D721Med (cell line): ENCODE results near the gene HSFX3.
"Not testable (repeated sequence)": the region's sequence is repeated elsewhere in the genome, so short reads cannot be mapped to it uniquely, and the experiment has no call there.

ENCODE experiments used
- DNase-seq: peaks from one replicate; pipeline ENCODE4 v3.0.0; 2011; ENCODE audit warnings: low spot score; ENCODE audit not compliant: insufficient read length
- FAIRE-seq: peaks from 2 replicates; lab custom pipeline; 2011; peaks lifted over from hg19 to GRCh38; lab: Jason Lieb, UNC
- TF ChIP-seq, protein P1 (sequence below): IDR thresholded peaks from 2 replicates; pipeline ENCODE4 v1.5.1; 2012; ENCODE audit warnings: mild to moderate bottlenecking, control low read depth; ENCODE audit not compliant: insufficient read depth; ENCODE audit errors: missing control alignments

Gene HSFX3, protein sequence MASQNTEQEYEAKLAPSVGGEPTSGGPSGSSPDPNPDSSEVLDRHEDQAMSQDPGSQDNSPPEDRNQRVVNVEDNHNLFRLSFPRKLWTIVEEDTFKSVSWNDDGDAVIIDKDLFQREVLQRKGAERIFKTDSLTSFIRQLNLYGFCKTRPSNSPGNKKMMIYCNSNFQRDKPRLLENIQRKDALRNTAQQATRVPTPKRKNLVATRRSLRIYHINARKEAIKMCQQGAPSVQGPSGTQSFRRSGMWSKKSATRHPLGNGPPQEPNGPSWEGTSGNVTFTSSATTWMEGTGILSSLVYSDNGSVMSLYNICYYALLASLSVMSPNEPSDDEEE

DNA sequence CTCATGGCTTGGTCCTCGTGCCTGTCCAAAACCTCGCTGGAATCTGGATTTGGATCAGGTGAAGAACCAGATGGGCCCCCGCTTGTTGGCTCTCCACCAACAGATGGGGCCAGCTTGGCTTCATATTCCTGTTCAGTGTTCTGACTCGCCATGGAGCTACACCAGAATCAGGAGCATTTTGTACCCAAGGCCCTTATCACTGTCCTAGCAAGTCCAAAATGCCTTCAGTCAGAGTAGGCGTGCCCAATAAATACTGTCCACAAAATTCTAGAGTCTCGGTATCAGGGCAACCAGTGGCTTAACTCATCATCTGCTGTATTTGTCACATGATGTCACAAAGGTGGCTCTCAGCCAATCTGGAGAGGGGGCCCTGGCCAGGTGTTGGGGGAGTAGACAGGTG, at the start of gene HSFX3:
TSS of gene HSFX3 (minus strand) at position 224 of the 400 bp plus-strand sequence. CDS start at position 152, 72 bp downstream.
- FAIRE-seq, DNase-seq: not testable (repeated sequence)

DNA sequence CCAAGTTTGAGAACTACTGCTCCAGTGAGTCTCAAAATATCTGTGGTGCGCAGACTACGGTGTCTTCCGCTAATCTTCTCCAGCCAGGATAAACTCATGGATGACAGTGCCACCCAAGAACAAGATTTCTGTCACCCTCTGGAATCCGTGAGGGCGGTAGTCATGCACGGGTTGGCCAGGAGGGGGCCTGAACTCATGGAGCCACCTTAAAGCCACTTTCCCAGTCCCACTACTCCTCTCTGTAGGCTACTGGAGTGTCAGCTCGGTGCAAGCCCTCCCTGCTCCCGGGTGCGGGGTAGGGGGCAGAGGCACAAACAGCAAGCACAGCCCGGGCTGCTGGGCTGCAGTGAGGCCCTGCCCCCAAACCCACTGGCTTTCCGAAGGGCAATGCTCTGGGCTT, 48.9 kb upstream of the HSFX3 start:
- not testable (repeated sequence) for FAIRE-seq, DNase-seq

DNA sequence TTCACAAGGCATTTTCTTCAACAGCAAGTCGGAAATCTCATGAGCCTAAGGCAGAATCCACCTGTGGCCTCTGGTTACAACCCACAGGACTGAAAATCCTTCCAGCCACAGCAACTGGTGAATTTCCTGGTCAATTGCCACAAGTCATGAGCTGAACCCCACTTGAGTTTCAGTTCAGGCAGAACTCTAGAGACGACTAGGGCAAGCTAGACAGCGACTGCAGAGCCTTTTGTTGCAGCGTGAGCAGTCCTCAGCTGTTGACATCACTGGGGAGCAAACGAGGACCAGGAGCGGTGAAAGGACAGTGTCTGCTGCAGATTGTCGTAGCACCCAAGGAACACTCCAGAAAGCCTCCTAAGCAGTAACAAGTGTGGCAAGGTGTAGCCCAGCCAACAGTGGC, 46.2 kb upstream of the HSFX3 start:
- not testable (repeated sequence) for DNase-seq, FAIRE-seq

DNA sequence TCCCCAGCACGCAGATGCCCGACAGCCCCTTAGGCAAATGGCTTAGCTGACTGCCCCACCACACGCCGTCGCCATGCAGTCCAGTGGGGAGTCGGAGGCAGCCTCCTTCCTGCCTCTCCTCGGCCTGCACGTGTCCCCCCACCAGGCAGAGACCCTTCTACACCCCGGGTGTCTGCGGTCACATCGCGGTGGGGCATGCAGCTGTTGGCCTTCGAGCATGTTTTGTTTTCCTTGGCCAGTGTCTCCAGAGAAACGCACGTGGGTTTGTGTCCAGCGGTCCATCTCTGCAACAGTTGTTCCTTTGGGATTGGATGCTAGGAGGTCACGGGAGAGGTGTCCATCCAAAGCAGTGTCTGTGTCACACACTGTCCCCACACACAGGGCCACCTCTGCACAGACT, 45.5 kb upstream of the HSFX3 start, which contains the start of gene HSFX2:
TSS of gene HSFX2 (minus strand) at position 101 of the 400 bp plus-strand sequence. CDS start 614 bp downstream, outside the sequence.
- FAIRE-seq, DNase-seq: not testable (repeated sequence)

DNA sequence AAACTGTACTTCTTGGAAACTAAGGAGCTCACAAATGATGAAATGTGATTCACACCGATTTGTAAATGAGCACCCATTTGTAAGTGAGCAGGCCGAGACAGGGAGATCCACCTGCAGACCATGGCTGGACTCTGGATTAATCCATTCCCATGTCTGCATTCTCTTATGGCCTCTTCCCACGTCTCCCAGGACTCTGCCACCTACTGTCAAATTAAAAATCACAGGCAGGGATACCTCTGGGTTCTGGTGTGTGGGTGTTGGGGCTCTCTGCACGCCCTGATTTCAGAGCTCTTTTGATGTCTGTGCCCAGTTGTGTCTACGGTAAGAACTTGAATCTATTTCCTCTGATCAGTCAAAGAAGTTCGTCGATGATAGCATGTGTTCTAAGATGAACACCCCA, 41.3 kb upstream of the HSFX3 start:
- not testable (repeated sequence) for DNase-seq, FAIRE-seq

DNA sequence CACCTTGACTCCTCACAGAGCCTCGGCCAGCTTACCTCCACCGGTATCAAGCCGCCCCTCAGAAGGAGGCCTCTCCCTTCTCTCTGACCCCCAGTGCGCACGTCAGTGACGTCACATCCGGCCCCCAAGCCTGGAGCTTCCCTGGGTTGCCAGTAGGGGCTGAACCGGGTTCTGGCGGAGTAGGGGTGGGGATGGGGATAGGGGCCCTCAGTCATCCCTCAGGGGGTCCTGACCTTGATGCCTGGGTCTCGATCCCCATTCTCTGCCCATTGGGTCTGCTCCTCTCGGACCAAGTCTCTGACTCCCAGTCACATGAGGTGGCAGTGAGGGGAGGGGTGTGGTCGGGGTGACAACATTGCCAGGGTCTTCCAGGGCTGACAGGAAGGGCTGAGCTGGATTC, 37.6 kb upstream of the HSFX3 start, which contains the start of gene MAGEA9B:
TSS of gene MAGEA9B (minus strand) at position 101 of the 400 bp plus-strand sequence. CDS start 4,280 bp downstream, outside the sequence.
- DNase-seq, FAIRE-seq: not testable (repeated sequence)

DNA sequence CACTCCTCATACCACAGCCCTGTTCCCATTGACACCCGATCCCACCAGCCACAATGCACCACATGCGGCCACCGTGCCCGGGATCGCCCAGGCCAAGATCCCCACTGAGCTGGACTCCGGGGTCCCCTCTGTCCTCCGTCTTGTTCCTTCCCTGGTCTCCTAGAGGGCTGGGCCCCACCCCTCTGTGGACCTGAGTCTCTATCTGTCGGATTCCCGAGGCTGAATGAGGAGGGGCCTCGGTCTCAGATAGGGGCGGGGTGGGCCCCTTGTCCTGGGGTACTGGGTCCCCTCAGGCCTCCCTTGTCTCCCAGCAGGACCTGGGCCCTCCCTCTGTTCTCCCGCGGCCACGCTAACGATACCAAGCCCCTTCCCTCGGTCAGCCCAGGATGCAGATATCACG, 35.9 kb upstream of the HSFX3 start:
- FAIRE-seq, DNase-seq: not testable (repeated sequence)

DNA sequence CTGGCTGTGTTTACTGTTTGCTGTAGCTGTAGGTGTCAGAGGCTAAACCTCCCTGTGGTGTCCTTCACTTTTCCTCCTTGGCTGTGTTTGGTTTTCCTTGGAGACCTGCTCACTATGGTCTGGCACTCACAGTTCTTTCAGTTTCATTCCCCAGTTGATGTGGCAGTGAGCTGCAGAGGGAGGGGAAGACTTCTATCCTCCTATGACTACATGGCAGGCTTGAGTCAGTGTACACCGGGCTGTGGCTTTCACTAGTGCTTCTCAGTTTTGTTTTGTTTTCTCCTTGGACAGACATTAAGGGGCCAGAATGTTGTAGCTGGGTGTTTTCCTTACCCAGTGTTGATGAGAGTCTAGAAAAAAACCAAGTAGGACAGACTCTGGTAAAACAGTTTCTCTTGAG, 23.7 kb upstream of the HSFX3 start:
- DNase-seq, FAIRE-seq: not testable (repeated sequence)

DNA sequence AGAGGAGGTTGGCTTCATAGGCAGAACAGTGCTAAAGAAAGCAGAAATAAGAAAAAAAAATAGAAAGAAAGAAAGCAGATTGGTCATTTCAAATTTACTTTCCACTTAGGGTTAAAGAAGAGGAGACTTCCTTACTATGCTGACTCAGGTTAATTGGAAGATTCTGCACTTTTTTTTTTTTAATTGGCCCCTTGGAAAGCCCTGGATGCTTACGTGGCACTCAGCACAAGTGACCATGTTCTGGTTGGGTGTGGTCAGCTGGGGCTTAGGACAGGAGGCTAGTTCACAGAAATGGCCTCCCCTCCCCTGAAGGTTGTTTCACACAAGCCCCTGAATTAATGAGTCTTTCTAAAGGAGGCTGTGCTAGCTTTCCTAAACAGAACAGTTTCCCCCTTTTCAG, 23.0 kb upstream of the HSFX3 start:
- DNase-seq (no peak), FAIRE-seq (no peak)
- TF ChIP-seq, protein P1, sequence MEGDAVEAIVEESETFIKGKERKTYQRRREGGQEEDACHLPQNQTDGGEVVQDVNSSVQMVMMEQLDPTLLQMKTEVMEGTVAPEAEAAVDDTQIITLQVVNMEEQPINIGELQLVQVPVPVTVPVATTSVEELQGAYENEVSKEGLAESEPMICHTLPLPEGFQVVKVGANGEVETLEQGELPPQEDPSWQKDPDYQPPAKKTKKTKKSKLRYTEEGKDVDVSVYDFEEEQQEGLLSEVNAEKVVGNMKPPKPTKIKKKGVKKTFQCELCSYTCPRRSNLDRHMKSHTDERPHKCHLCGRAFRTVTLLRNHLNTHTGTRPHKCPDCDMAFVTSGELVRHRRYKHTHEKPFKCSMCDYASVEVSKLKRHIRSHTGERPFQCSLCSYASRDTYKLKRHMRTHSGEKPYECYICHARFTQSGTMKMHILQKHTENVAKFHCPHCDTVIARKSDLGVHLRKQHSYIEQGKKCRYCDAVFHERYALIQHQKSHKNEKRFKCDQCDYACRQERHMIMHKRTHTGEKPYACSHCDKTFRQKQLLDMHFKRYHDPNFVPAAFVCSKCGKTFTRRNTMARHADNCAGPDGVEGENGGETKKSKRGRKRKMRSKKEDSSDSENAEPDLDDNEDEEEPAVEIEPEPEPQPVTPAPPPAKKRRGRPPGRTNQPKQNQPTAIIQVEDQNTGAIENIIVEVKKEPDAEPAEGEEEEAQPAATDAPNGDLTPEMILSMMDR: no peak

DNA sequence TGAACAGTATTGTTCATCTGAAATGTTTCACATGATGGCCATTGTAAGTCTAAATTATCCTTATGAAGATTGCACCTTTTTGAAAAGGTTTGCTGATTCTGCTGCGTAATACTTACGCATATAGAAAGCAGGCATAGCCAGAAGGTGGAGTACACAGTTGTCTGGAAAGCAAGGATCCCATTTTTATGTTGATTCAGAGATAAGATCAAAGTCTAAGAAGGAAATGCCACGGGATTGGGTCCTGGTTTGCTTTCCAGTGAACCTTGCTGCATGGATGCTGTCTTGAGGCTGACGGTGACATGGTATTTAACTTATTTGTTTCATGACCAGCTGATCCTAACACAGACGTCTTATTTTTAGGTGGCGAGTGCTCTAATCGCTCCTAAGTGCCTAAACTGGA, 22.0 kb upstream of the HSFX3 start:
- no peak for FAIRE-seq
- TF ChIP-seq, protein P1: no peak
- DNase-seq: no peak

DNA sequence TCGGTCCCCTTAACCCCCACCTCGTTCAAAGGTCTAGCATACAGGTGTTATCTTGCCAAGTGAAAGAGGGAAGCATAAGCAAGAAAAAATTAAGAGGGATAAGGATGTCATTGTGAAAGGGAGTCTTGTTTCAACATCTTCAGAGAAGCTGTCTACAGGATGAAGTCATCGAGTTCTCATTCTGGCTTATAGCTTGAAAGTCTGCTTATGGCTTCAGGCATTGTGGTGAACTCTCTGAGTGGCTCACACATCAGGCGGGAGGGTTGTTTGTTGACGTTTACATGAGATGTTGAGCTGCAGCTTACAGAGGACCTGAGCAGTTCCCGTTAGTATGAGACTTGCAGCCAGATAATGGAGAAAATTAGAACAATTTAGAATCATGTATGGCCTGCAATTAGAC, 20.9 kb upstream of the HSFX3 start:
- no peak for FAIRE-seq
- no peak for DNase-seq
- TF ChIP-seq, protein P1: no peak
